ENCODE data around the gene MEIS2. TPM values are rescaled to one million over a fixed set of nuclear protein-coding genes. Genes with fewer than 3 reads are reported as not detected.

Gene MEIS2
- total RNA-seq, 1 experiment from 2014 or later = 17.5 TPM

DNA sequence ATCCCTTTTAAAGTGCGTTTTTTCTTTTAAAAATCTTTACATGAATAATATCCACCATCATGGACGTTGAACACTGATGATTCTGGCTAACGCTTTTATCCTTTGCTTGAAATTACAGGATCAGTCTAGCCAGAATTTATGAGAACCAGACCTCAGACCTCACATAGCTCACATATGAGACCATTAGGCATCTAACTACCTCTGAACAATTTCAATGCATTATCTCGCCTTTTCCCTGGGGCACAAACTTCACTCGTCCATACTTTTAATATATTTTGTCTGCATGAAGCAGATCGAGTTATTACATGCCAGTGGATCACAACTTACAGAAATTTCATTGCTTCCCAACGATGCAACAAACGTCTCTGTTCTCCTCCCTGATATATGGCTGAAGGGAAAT is 105.6 kb downstream of the MEIS2 start:
- H3K36me3 ChIP-seq (ENCODE audit: low read depth, low read length) = no peaks in the 10 kb centered on the region
- H3K27ac ChIP-seq (ENCODE audit: low read length) = no peak overlapping the region
- no TSS peak for BruUV-seq (replicated peaks)
- no peak overlapping the region for H3K9ac ChIP-seq (ENCODE audit: low read length)
- H3F3A ChIP-seq (ENCODE audit: low read length, unreplicated experiment) = no peaks in the 10 kb centered on the region
- H4K20me1 ChIP-seq (ENCODE audit: low read length) = no peaks in the 10 kb centered on the region
- DNase-seq (no peak), ATAC-seq (no peak)
- no peak overlapping the region for H2AFZ ChIP-seq (ENCODE audit: low read length)
- H3K4me2 ChIP-seq (ENCODE audit: low read length) = no peak overlapping the region
- no peaks in the 10 kb centered on the region for H3K4me1 ChIP-seq (ENCODE audit: insufficient read depth, low read length)
- intact Hi-C loops (cut with micrococcal nuclease) = no loop called here
- TF ChIP-seq, protein P1, sequence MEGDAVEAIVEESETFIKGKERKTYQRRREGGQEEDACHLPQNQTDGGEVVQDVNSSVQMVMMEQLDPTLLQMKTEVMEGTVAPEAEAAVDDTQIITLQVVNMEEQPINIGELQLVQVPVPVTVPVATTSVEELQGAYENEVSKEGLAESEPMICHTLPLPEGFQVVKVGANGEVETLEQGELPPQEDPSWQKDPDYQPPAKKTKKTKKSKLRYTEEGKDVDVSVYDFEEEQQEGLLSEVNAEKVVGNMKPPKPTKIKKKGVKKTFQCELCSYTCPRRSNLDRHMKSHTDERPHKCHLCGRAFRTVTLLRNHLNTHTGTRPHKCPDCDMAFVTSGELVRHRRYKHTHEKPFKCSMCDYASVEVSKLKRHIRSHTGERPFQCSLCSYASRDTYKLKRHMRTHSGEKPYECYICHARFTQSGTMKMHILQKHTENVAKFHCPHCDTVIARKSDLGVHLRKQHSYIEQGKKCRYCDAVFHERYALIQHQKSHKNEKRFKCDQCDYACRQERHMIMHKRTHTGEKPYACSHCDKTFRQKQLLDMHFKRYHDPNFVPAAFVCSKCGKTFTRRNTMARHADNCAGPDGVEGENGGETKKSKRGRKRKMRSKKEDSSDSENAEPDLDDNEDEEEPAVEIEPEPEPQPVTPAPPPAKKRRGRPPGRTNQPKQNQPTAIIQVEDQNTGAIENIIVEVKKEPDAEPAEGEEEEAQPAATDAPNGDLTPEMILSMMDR (conservative IDR thresholded peaks at IDR 0.05; ENCODE audit: low read depth, low read length) = no peak
- H3K9me2 ChIP-seq (replicated peaks; ENCODE audit: low read length) = no peaks in the 10 kb centered on the region
- no peaks in the 10 kb centered on the region for H3K27me3 ChIP-seq (ENCODE audit: low read length)
- H3K9me3 ChIP-seq (ENCODE audit: low read length) = no peaks in the 10 kb centered on the region
- H3K79me2 ChIP-seq (ENCODE audit: low read length) = no peaks in the 10 kb centered on the region
- ChIA-PET CTCF (no interaction called here), POLR2A (ENCODE audit: unreplicated experiment) (no interaction called here)
- H3K4me3 ChIP-seq (ENCODE audit: low read length) = no peak overlapping the region

DNA sequence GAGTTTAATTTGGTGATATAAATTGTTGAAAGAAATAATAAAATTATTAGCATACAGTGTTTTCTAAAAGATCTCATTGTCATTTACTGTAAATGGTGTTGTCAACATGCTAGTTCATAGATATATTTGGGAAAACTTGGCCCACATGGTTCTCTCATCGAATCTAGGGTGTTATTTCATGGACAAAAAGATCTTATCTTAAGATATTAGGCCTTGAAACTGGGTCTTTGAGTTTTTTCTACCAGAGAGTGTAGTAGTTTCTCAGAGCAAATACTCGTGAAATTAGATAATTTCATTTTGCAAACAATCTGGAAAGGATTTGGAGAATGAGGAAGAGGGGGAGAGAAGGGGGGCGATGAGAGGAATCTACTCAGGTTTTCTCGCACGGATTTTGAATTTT is 107.9 kb downstream of the MEIS2 start:
- no peak for DNase-seq
- Histone ChIP-seq H3K9ac (ENCODE audit: low read length) (no peak overlapping the region), H3K4me3 (ENCODE audit: low read length) (no peak overlapping the region), H2AFZ (ENCODE audit: low read length) (no peak overlapping the region), H3K9me2 (replicated peaks; ENCODE audit: low read length) (no peaks in the 10 kb centered on the region), H3K36me3 (ENCODE audit: low read depth, low read length) (no peaks in the 10 kb centered on the region), H3K4me2 (ENCODE audit: low read length) (no peak overlapping the region), H3K27me3 (ENCODE audit: low read length) (no peaks in the 10 kb centered on the region), H3K4me1 (ENCODE audit: insufficient read depth, low read length) (no peaks in the 10 kb centered on the region), H3K9me3 (ENCODE audit: low read length) (no peaks in the 10 kb centered on the region), H3K27ac (ENCODE audit: low read length) (no peak overlapping the region), H3K79me2 (ENCODE audit: low read length) (no peaks in the 10 kb centered on the region), H4K20me1 (ENCODE audit: low read length) (no peaks in the 10 kb centered on the region), H3F3A (ENCODE audit: low read length, unreplicated experiment) (no peaks in the 10 kb centered on the region)
- ATAC-seq = no peak
- no TSS peak for BruUV-seq (replicated peaks)
- intact Hi-C loops (cut with micrococcal nuclease) = no loop called here
- POLR2A ChIA-PET (ENCODE audit: unreplicated experiment) = no interaction called here
- CTCF ChIA-PET = no interaction called here
- TF ChIP-seq, protein P1 (conservative IDR thresholded peaks at IDR 0.05; ENCODE audit: low read depth, low read length) = no peak
- no peak for TF ChIP-seq EZH2 (IDR thresholded peaks at IDR 0.05; ENCODE audit: low read length, unreplicated experiment)
- TF ChIP-seq EZH2phosphoT487 (IDR thresholded peaks at IDR 0.05; ENCODE audit: borderline replicate concordance, low read length) = no peak

DNA sequence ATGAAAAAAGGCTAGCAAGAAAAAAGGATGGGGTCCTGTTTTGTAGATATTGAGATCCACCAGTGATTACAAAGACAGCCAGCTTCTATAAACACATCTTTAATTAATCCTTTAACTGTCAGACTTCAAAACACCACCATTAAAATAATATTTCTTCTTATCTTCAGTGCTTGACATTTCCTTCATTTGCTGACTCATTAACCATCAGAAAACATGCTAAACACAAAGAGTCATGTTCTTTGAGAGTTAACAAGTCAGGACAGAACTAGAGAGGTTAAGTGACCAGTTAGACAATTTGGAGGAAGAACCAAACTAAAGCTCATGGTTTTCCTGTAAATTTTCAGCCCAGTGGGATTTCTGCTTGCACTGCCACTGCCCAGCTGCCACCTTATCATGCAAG is 111.4 kb downstream of the MEIS2 start:
- Histone ChIP-seq H3K9me3 (ENCODE audit: low read length) (no peaks in the 10 kb centered on the region), H3F3A (ENCODE audit: low read length, unreplicated experiment) (no peaks in the 10 kb centered on the region), H3K27ac (ENCODE audit: low read length) (no peak overlapping the region), H3K27me3 (ENCODE audit: low read length) (no peaks in the 10 kb centered on the region), H4K20me1 (ENCODE audit: low read length) (no peaks in the 10 kb centered on the region), H3K4me1 (ENCODE audit: insufficient read depth, low read length) (no peaks in the 10 kb centered on the region), H2AFZ (ENCODE audit: low read length) (no peak overlapping the region), H3K9ac (ENCODE audit: low read length) (no peak overlapping the region), H3K4me2 (ENCODE audit: low read length) (no peak overlapping the region), H3K4me3 (ENCODE audit: low read length) (no peak overlapping the region), H3K79me2 (ENCODE audit: low read length) (no peaks in the 10 kb centered on the region), H3K36me3 (ENCODE audit: low read depth, low read length) (no peaks in the 10 kb centered on the region), H3K9me2 (replicated peaks; ENCODE audit: low read length) (no peaks in the 10 kb centered on the region)
- intact Hi-C loops (cut with micrococcal nuclease) = no loop called here
- DNase-seq (no peak), ATAC-seq (no peak)
- POLR2A ChIA-PET (ENCODE audit: unreplicated experiment) = interaction anchor here (0.5 to 0.6 kb wide), 2 partner anchors 38 to 332 kb away, joined by 3 to 4 read pairs; no protein-coding TSS in a partner anchor
- no TSS peak for BruUV-seq (replicated peaks)
- no peak for TF ChIP-seq EZH2phosphoT487 (IDR thresholded peaks at IDR 0.05; ENCODE audit: borderline replicate concordance, low read length)
- TF ChIP-seq, protein P1 (conservative IDR thresholded peaks at IDR 0.05; ENCODE audit: low read depth, low read length) = no peak
- no peak for TF ChIP-seq EZH2 (IDR thresholded peaks at IDR 0.05; ENCODE audit: low read length, unreplicated experiment)
- CTCF ChIA-PET = no interaction called here
